Measurements from ENCODE around the gene CCNQ. TPM values are rescaled to one million over a fixed set of nuclear protein-coding genes. Genes with fewer than 3 reads are reported as not detected.
A peak's percentile ranks its signal among the peaks of the same experiment; 100 is the strongest.
"Not testable (repeated sequence)": the region's sequence is repeated elsewhere in the genome, so short reads cannot be mapped to it uniquely, and the experiment has no call there.

CCNQ gene
- total and polyA plus RNA-seq, 2 donors from 2014 or later, result 14.6 to 35.4 TPM

DNA sequence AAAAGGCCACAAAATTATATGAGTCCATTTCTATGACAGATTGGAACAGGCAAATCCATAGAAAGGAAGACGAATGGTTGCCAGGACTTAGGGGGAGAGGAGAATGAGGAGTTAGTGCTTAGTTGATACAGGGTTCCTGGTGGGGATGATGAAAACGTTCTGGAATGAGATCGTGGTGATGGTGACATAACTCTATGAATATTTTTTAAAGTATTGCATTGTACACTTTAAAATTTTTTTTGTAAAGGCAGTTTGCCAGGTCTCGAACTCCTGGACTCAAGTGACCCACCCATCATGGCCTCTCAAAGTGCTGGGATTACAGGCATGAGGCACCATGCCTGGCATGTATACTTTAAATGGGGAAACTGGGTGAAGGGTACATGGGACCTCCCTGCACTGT, 9.9 kb upstream of the CCNQ start:
- intact Hi-C loops (cut with DNase I), result no loop called here
- Histone ChIP-seq H3K4me1 (ENCODE audit: control insufficient read depth in 2 of 3, insufficient read depth in 2 of 3, low read depth in 1 of 3, low read length in 3 of 3) (peaks cover 0 to 6% (median 0%) of the 10 kb centered on the region in 3 donors), H3K9me3 (ENCODE audit: control insufficient read depth in 2 of 3, insufficient read depth in 1 of 3, low read length in 3 of 3) (no peaks in the 10 kb centered on the region), H3K36me3 (ENCODE audit: control insufficient read depth in 2 of 3, insufficient read depth in 3 of 3, low read length in 3 of 3) (no peaks in the 10 kb centered on the region), H3K27me3 (ENCODE audit: control insufficient read depth, insufficient read depth, low read length) (no peaks in the 10 kb centered on the region), H3K4me3 (ENCODE audit: low read length in 3 of 3) (no peak overlapping the region), H3K27ac (ENCODE audit: low read depth in 2 of 2, low read length in 2 of 2) (no peak overlapping the region), H3K9ac (ENCODE audit: low read length in 3 of 3) (no peak overlapping the region)
- TF ChIP-seq, protein P1, sequence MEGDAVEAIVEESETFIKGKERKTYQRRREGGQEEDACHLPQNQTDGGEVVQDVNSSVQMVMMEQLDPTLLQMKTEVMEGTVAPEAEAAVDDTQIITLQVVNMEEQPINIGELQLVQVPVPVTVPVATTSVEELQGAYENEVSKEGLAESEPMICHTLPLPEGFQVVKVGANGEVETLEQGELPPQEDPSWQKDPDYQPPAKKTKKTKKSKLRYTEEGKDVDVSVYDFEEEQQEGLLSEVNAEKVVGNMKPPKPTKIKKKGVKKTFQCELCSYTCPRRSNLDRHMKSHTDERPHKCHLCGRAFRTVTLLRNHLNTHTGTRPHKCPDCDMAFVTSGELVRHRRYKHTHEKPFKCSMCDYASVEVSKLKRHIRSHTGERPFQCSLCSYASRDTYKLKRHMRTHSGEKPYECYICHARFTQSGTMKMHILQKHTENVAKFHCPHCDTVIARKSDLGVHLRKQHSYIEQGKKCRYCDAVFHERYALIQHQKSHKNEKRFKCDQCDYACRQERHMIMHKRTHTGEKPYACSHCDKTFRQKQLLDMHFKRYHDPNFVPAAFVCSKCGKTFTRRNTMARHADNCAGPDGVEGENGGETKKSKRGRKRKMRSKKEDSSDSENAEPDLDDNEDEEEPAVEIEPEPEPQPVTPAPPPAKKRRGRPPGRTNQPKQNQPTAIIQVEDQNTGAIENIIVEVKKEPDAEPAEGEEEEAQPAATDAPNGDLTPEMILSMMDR (IDR thresholded peaks at IDR 0.05; ENCODE audit: borderline replicate concordance, extremely low read depth, insufficient read depth), result no peak
- FAIRE-seq, result no peak
- DNase-seq, result no peak

DNA sequence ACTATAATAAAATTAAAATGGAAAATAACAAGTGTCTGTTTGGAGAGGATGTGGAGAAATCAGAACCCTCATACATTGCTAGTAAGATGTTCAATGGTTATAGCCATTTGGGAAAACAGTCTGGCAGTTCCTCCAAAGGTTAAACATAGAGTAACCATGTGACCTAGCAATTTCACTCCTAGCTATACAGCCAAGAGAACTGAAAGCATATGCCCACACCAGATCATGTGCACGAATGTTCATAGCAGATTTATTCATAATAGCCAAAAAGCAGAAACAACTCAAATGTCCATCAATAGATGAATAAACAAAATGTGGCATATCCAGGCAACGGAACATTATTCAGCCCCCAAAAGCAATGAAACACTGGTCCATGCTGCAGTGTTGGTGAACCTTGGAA, 9.4 kb upstream of the CCNQ start:
- intact Hi-C loops (cut with DNase I), result no loop called here
- Histone ChIP-seq H3K9me3 (ENCODE audit: control insufficient read depth in 2 of 3, insufficient read depth in 1 of 3, low read length in 3 of 3) (no peaks in the 10 kb centered on the region), H3K36me3 (ENCODE audit: control insufficient read depth in 2 of 3, insufficient read depth in 3 of 3, low read length in 3 of 3) (no peaks in the 10 kb centered on the region), H3K27me3 (ENCODE audit: control insufficient read depth, insufficient read depth, low read length) (no peaks in the 10 kb centered on the region), H3K9ac (ENCODE audit: low read length in 3 of 3) (no peak overlapping the region), H3K4me1 (ENCODE audit: control insufficient read depth in 2 of 3, insufficient read depth in 2 of 3, low read depth in 1 of 3, low read length in 3 of 3) (peaks cover 0 to 6% (median 0%) of the 10 kb centered on the region in 3 donors), H3K4me3 (ENCODE audit: low read length in 3 of 3) (no peak overlapping the region), H3K27ac (ENCODE audit: low read depth in 2 of 2, low read length in 2 of 2) (no peak overlapping the region)
- FAIRE-seq (no peak), DNase-seq (no peak)
- TF ChIP-seq, protein P1 (IDR thresholded peaks at IDR 0.05; ENCODE audit: borderline replicate concordance, extremely low read depth, insufficient read depth), result no peak

DNA sequence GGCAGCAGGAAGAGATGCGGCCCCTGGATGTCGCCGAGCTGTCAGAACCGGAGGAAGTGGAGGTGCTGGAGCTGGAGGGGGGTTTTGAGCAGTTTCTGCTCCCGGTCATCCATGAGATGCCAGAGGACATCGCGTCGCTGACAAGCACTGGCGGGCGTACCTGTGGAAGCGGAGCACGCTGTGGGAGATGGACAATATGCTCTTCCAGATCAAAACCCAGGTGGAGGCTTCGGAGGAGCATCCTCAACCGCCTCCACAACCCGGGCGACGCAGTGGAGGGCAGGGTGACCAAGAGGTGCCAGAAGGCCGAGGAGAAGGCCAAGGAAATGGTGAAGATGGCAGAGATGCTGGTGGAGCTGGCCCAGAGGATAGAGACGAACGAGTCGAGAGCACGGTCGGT, 7.6 kb upstream of the CCNQ start:
- Histone ChIP-seq H3K27ac (ENCODE audit: low read depth in 2 of 2, low read length in 2 of 2) (no peak overlapping the region), H3K4me1 (ENCODE audit: control insufficient read depth in 2 of 3, insufficient read depth in 2 of 3, low read depth in 1 of 3, low read length in 3 of 3) (peaks cover 0 to 6% (median 0%) of the 10 kb centered on the region in 3 donors), H3K9ac (ENCODE audit: low read length in 3 of 3) (no peak overlapping the region), H3K36me3 (ENCODE audit: control insufficient read depth in 2 of 3, insufficient read depth in 3 of 3, low read length in 3 of 3) (no peaks in the 10 kb centered on the region), H3K4me3 (ENCODE audit: low read length in 3 of 3) (no peak overlapping the region), H3K9me3 (ENCODE audit: control insufficient read depth in 2 of 3, insufficient read depth in 1 of 3, low read length in 3 of 3) (no peaks in the 10 kb centered on the region), H3K27me3 (ENCODE audit: control insufficient read depth, insufficient read depth, low read length) (no peaks in the 10 kb centered on the region)
- TF ChIP-seq, protein P1 (IDR thresholded peaks at IDR 0.05; ENCODE audit: borderline replicate concordance, extremely low read depth, insufficient read depth), result no peak
- FAIRE-seq (no peak), DNase-seq (no peak)
- intact Hi-C loops (cut with DNase I), result no loop called here

DNA sequence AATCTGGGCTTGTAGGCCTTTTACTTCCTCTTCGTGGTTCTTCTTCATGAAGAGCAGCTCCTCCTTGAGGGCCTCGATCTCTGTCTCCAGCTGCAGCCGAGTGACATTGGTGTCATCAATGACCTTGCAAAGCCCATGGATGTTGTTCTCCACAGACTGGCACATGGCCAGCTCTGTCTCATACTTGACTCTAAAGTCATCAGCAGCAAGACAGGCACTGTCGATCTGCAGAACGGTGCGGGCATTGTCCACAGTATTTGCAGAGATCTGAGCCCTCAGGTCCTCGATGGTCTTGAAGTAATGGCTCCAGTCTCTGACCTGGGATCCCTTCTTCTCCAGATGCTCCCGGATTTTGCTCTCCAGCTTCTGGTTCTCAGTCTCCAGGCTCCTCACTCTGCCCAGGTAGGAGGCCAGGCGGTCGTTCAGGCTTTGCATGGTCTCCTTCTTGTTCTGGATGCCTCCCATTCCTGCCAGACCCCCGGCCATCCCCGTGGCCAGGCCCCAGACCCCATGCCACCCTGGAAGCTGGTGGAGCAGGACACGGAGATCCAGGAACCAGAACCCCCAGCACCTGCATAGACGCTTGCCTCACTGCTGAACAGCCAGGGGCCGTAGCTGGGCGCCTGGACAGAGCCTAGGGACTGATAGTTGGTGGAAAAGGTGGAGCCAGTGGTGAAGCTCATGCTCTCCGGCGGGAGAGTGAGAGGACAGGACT, 5.9 kb upstream of the CCNQ start:
- intact Hi-C loops (cut with DNase I); H3K9ac ChIP-seq (ENCODE audit: low read length in 3 of 3); H3K4me3 ChIP-seq (ENCODE audit: low read length in 3 of 3); H3K27me3 ChIP-seq (ENCODE audit: control insufficient read depth, insufficient read depth, low read length); H3K9me3 ChIP-seq (ENCODE audit: control insufficient read depth in 2 of 3, insufficient read depth in 1 of 3, low read length in 3 of 3); H3K27ac ChIP-seq (ENCODE audit: low read depth in 2 of 2, low read length in 2 of 2); FAIRE-seq; H3K36me3 ChIP-seq (ENCODE audit: control insufficient read depth in 2 of 3, insufficient read depth in 3 of 3, low read length in 3 of 3): not testable (repeated sequence)
- DNase-seq, result peak in 1 of 5 donors; percentile 51
- H3K4me1 ChIP-seq (ENCODE audit: control insufficient read depth in 2 of 3, insufficient read depth in 2 of 3, low read depth in 1 of 3, low read length in 3 of 3), result peaks cover 0 to 12% (median 0%) of the 10 kb centered on the region in 3 donors
